Memory B cell (primary cell): ENCODE measurements around the gene SP100.
"Not testable (repeated sequence)": the region's sequence is repeated elsewhere in the genome, so short reads cannot be mapped to it uniquely, and the experiment has no call there.

Experiments used
- ATAC-seq: fragments of 150-1000 bp; cut with Tn5 transposase; 2 replicates; pipeline ENCODE4 v1.10.0; 2021; ENCODE audit warnings: low read depth, mild to moderate bottlenecking, moderate library complexity
- DNase-seq, 2 donors: peaks; one replicate each; pipeline ENCODE4 v3.0.0; 2022; ENCODE audit warnings: low spot score in 2 of 2
- H3K27ac Mint-ChIP-seq: one replicate; pipeline ENCODE4 v1.8.0; 2022; ENCODE audit warnings: mild to moderate bottlenecking, moderate library complexity, mixed read lengths
- H3K27me3 Mint-ChIP-seq: one replicate; pipeline ENCODE4 v1.8.0; 2022; ENCODE audit warnings: mixed read lengths
- H3K36me3 Mint-ChIP-seq: one replicate; pipeline ENCODE4 v1.8.0; 2022; ENCODE audit warnings: mild to moderate bottlenecking, mixed read lengths
- H3K4me1 Mint-ChIP-seq: one replicate; pipeline ENCODE4 v1.8.0; 2022; ENCODE audit warnings: mixed read lengths
- H3K4me3 Mint-ChIP-seq: one replicate; pipeline ENCODE4 v1.8.0; 2022; ENCODE audit warnings: mild to moderate bottlenecking, moderate library complexity, mixed read lengths
- H3K9me3 Mint-ChIP-seq: one replicate; pipeline ENCODE4 v1.8.0; 2022; ENCODE audit warnings: mixed read lengths

Gene SP100

DNA sequence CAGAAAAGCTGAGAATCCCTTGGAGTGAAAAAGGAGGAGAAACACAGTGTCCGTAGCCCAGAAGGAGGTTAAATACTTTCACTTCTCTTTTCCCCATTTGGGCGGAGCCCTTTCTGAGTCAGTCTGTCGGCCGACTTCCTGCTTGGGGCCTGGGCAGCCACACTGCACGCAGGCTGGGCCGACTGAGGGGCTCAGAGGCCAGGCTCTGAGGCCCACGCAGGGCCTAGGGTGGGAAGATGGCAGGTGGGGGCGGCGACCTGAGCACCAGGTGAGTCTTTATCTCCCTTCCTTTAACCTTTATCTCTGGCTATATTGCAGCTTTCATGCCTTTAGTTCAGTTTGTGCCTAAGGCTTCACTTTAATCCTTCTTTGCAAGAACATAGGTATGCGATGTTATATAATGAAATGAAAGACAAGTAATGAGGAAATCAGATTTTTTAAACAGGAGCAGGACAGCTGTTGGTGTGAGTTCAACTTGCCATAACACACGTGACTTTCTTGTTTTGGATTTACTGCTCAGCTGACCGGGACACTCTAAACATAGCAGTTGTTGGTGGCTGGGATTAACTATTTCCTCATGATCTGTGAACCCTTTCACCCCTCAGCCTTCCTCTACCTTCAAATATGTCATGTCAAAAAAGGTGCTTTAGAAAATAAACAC, at the start of gene SP100:
TSS of gene SP100 (plus strand) at position 141 of the 661 bp plus-strand sequence. CDS start at position 237, 96 bp downstream.
- Mint-ChIP-seq H3K4me1 (peaks cover 55% of the 10 kb centered on the region), H3K36me3 (peaks cover 16% of the 10 kb centered on the region), H3K9me3 (no peaks in the 10 kb centered on the region), H3K27me3 (no peaks in the 10 kb centered on the region), H3K27ac (peak within 1 kb of the TSS; percentile 96), H3K4me3 (peak within 1 kb of the TSS; percentile 93)
- DNase-seq (peak; percentile 64 to 74), ATAC-seq (peak; percentile 86)

DNA sequence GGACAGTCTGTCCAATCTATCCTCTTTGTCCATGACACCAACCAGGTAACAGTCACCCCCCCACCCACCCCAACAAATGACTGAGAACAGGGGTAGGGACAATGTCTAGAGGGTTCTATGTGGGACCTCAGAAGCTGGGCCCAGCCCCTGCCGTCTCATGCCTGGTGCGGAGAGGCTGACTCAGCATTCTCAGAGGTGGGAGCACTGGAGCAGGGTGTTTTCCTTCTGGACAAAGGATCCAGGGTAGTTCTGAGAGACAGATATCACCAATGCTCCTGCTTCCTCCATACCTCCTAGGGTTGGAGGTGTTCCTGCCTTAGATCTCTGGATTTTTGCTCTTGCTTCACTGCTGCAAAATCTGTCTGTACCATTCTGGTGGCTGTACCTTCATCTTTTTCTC, 33.9 kb upstream of the SP100 start:
- no peaks in the 10 kb centered on the region for H3K27me3 Mint-ChIP-seq

DNA sequence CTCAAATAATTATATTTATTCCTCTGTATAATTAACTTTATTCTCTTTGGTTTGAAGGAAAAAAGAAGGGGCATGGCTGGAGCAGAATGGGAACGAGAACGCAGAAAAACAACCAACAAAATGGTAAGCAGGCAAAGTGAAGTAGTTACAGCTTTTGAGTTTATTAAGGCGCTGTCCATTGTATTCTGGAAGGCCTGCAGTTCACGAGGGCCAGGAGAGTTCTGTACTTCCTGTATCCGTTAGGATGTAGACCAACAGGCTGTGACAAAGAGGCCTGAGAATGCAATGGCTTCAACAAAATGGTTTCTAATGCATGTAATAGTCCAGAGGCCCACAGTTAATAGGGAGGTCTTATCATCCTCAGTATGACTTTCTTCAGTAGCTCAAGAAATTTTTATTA, 32.5 kb upstream of the SP100 start:
- ATAC-seq (no peak), DNase-seq (no peak)
- Mint-ChIP-seq H3K9me3 (no peaks in the 10 kb centered on the region), H3K36me3 (peaks cover 48% of the 10 kb centered on the region), H3K4me3 (no peak overlapping the region), H3K27me3 (no peaks in the 10 kb centered on the region), H3K4me1 (peaks cover 5% of the 10 kb centered on the region), H3K27ac (no peak overlapping the region)

More for the DNA sequence above, 33.9 kb upstream of the SP100 start:
- no peak for ATAC-seq
- H3K9me3 Mint-ChIP-seq: no peaks in the 10 kb centered on the region
- peak overlapping the region; percentile 77 for H3K27ac Mint-ChIP-seq
- H3K4me1 Mint-ChIP-seq: peaks cover 5% of the 10 kb centered on the region
- no peak overlapping the region for H3K4me3 Mint-ChIP-seq
- H3K36me3 Mint-ChIP-seq: peaks cover 54% of the 10 kb centered on the region
- no peak for DNase-seq

- H3K4me1 Mint-ChIP-seq: peaks cover 5% of the 10 kb centered on the region
- no peak overlapping the region for H3K4me3 Mint-ChIP-seq
- no peak for DNase-seq
- no peak for ATAC-seq
- H3K27me3 Mint-ChIP-seq: no peaks in the 10 kb centered on the region
- no peak overlapping the region for H3K27ac Mint-ChIP-seq
- peaks cover 54% of the 10 kb centered on the region for H3K36me3 Mint-ChIP-seq
- no peaks in the 10 kb centered on the region for H3K9me3 Mint-ChIP-seq
Measured at GRCh38 chr2:230384986-230385385, 31.0 kb upstream of the SP100 start.

DNA sequence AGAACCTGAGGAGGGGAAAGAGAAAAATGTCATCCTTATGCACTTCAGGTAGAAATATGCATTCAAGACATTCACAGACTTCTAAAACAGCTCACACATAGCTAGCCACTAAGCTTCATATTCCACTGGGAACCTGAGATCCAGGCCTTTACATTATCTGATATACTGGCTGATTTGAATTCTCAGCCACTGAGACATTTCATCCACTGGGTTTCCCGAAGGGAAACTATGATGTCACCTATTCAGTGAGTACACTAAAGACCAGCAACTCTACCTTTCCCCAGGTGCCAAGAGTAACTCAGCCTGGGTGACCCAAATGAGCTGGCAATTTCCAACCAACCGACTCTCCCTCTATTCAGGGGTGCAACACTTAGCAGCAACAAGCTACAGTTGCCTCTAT, 21.7 kb upstream of the SP100 start:
- Mint-ChIP-seq H3K36me3 (peaks cover 62% of the 10 kb centered on the region), H3K4me3 (no peak overlapping the region), H3K9me3 (no peaks in the 10 kb centered on the region), H3K27ac (no peak overlapping the region), H3K4me1 (peaks cover 2% of the 10 kb centered on the region), H3K27me3 (no peaks in the 10 kb centered on the region)
- DNase-seq: no peak
- ATAC-seq: no peak

GRCh38 chr2:230398698-230399097, 17.3 kb upstream of the SP100 start:
- H3K27me3 Mint-ChIP-seq, ATAC-seq, H3K9me3 Mint-ChIP-seq, H3K4me3 Mint-ChIP-seq, DNase-seq, H3K4me1 Mint-ChIP-seq: not testable (repeated sequence)
- Mint-ChIP-seq H3K36me3 (peaks cover 52% of the 10 kb centered on the region), H3K27ac (peak overlapping the region; percentile 63)

- Mint-ChIP-seq H3K36me3 (peaks cover 56% of the 10 kb centered on the region), H3K27me3 (no peaks in the 10 kb centered on the region), H3K27ac (no peak overlapping the region), H3K4me1 (peaks cover 4% of the 10 kb centered on the region), H3K4me3 (no peak overlapping the region), H3K9me3 (no peaks in the 10 kb centered on the region)
- ATAC-seq (no peak), DNase-seq (no peak)
Measured at GRCh38 chr2:230400041-230400440, 16.0 kb upstream of the SP100 start.

DNA sequence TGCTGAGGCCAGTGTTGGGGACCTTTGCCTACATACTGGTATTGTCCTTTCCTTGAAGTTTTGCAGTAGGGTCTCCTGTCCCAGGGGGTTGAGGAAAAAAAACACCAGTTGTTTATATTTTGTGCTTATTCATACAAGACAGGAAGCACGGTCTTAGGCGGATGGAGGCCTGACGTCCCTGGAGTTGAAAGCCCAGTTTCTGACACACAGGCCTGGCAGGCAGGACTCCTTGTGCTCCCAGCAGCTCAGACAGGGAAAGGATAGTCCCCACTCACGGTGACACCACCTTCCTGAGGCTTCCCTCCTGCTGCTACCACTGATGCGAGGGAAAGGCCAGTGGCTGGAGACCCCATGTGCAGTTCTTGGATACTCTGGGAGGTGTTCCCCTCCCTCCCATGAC, 15.5 kb upstream of the SP100 start:
- Mint-ChIP-seq H3K9me3 (no peaks in the 10 kb centered on the region), H3K4me1 (peaks cover 4% of the 10 kb centered on the region), H3K27me3 (no peaks in the 10 kb centered on the region), H3K27ac (no peak overlapping the region), H3K36me3 (peaks cover 57% of the 10 kb centered on the region), H3K4me3 (no peak overlapping the region)
- no peak for DNase-seq
- no peak for ATAC-seq

GRCh38 chr2:230401026-230401425, 15.0 kb upstream of the SP100 start:
- H3K27ac Mint-ChIP-seq, H3K4me1 Mint-ChIP-seq, H3K27me3 Mint-ChIP-seq, H3K4me3 Mint-ChIP-seq, H3K9me3 Mint-ChIP-seq, DNase-seq, ATAC-seq: not testable (repeated sequence)
- H3K36me3 Mint-ChIP-seq: peaks cover 52% of the 10 kb centered on the region

- H3K4me1 Mint-ChIP-seq: peaks cover 2% of the 10 kb centered on the region
- DNase-seq: no peak
- no peak overlapping the region for H3K4me3 Mint-ChIP-seq
- H3K36me3 Mint-ChIP-seq: peaks cover 46% of the 10 kb centered on the region
- H3K27me3 Mint-ChIP-seq: no peaks in the 10 kb centered on the region
- ATAC-seq: no peak
- no peaks in the 10 kb centered on the region for H3K9me3 Mint-ChIP-seq
- H3K27ac Mint-ChIP-seq: no peak overlapping the region
Measured at GRCh38 chr2:230403746-230404145, 12.3 kb upstream of the SP100 start.

- peak overlapping the region; percentile 11 for H3K27ac Mint-ChIP-seq
- H3K36me3 Mint-ChIP-seq: peaks cover 40% of the 10 kb centered on the region
- no peaks in the 10 kb centered on the region for H3K9me3 Mint-ChIP-seq
- peaks cover 11% of the 10 kb centered on the region for H3K4me1 Mint-ChIP-seq
- H3K4me3 Mint-ChIP-seq: no peak overlapping the region
- DNase-seq (no peak), ATAC-seq (no peak)
- no peaks in the 10 kb centered on the region for H3K27me3 Mint-ChIP-seq
Measured at GRCh38 chr2:230405824-230406223, 10.2 kb upstream of the SP100 start.

- H3K27me3 Mint-ChIP-seq: no peaks in the 10 kb centered on the region
- ATAC-seq (no peak), DNase-seq (no peak)
- peaks cover 30% of the 10 kb centered on the region for H3K36me3 Mint-ChIP-seq
- peaks cover 24% of the 10 kb centered on the region for H3K4me1 Mint-ChIP-seq
- H3K9me3 Mint-ChIP-seq: no peaks in the 10 kb centered on the region
- peak overlapping the region; percentile 99 for H3K27ac Mint-ChIP-seq
- H3K4me3 Mint-ChIP-seq: no peak overlapping the region
Measured at GRCh38 chr2:230408244-230408842, 7.7 kb upstream of the SP100 start.

GRCh38 chr2:230409316-230409715, 6.7 kb upstream of the SP100 start:
- not testable (repeated sequence) for H3K4me3 Mint-ChIP-seq, H3K9me3 Mint-ChIP-seq, DNase-seq, H3K27me3 Mint-ChIP-seq, ATAC-seq
- H3K36me3 Mint-ChIP-seq: peaks cover 20% of the 10 kb centered on the region
- H3K4me1 Mint-ChIP-seq: peaks cover 32% of the 10 kb centered on the region
- peak overlapping the region; percentile 99 for H3K27ac Mint-ChIP-seq

- peak overlapping the region; percentile 99 for H3K27ac Mint-ChIP-seq
Measured at GRCh38 chr2:230410263-230410662, 5.7 kb upstream of the SP100 start.

More at GRCh38 chr2:230410263-230410662, 5.7 kb upstream of the SP100 start:
- Mint-ChIP-seq H3K27me3 (no peaks in the 10 kb centered on the region), H3K4me1 (peaks cover 38% of the 10 kb centered on the region), H3K36me3 (peaks cover 12% of the 10 kb centered on the region), H3K9me3 (no peaks in the 10 kb centered on the region), H3K4me3 (peak overlapping the region; percentile 99)
- DNase-seq: no peak
- ATAC-seq: no peak
